HG02623 (cell line): Measurements from ENCODE around the gene BICDL2.

Source experiments
- ATAC-seq: cut with Tn5 transposase; IDR thresholded peaks from one replicate; pipeline ENCODE4 v1.9.1; 2021; ENCODE audit warnings: moderate library complexity; ENCODE audit not compliant: unreplicated experiment

The BICDL2 gene

GRCh38 chr16:3026003-3026378 is 10.8 kb downstream of the BICDL2 start:
- ATAC-seq = no peak

DNA sequence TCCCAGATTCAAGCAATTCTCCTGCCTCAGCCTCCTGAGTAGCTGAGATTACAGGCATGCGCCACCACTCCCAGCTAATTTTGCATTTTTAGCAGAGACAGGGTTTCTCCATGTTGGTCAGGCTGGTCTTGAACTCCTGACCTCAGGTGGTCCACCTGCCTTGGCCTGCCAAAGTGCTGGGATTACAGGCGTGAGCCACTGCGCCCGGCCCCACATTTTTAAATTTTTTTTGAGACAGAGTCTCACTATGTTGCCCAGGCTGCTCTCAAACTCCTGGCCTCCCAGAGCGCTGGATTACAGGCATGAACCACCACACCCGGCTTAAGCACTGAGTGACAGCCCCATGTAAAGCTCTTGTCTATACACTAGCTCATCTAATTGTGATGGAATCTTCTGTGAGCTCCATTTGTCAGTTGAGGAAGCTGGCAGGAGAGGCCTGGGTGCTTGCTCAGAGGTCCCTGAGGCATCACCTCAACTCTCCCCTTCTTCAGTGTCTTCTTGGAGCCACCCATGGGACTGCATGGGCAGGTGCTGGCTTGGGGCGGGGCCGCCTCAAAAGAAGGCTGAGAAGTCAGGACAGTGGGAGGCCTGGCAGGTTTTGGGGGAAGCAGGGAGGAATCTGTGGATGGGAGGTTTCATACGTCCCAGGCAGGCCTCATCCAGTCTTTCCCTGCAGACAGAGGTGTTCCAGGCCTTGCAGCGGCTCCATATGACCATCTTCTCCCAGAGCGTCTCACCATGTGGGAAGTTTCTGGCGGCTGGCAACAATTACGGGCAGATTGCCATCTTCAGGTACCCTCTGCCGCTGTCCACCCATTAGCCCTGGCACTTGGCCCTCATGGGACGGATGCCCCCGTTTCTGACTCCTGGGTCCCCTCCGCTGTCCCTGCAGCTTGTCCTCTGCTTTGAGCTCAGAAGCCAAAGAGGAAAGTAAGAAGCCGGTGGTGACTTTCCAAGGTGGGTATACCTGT is 11.4 kb downstream of the BICDL2 start:
- no peak for ATAC-seq

DNA sequence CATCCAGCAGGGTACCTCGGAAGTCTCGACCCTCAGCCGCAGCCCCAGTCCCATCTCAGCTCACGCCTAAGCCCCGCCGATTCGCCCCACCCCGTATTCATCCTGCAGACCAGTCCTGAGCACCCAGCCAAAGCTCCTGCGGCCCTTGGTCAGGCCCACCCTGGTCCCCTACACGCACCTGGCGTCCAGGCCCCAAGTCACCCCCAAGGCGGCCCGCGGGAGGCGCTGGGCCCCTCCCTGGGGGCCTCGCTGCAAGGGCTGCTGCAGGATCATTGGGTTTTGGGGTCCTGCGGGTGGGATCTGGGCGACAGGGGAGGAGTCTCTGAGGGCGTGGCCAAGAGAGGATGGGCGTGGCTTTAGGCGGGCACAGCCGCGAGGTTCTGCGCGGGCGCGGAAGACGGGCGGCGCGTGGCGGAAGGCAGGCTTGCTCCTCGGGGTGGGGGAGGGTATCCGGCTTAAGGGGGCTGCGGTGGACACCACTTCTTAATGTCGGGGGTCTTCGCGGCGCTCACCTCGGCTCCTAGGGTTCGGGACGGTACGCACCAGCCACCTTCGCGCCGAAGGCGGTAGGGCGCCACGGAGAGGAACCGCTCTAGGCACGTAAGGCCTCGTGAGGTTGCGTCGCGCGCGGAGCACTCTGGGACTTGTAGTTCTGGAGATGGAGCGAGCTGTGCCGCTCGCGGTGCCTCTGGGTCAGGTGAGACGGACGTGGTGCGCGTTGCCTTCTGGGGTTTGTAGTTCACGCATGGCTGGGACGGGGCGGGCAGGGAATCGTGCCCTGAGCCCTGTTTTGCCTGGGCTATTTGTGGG is 12.9 kb downstream of the BICDL2 start, which contains the start of the genes HCFC1R1 and THOC6:
Gene HCFC1R1 (minus strand): TSS at position 274 of the 810 bp plus-strand sequence. CDS start 1 bp downstream, at position 273.
Gene THOC6 (plus strand): TSS at position 367 of the 810 bp plus-strand sequence. CDS start 292 bp downstream, at position 659.
- ATAC-seq = peak; percentile 72

DNA sequence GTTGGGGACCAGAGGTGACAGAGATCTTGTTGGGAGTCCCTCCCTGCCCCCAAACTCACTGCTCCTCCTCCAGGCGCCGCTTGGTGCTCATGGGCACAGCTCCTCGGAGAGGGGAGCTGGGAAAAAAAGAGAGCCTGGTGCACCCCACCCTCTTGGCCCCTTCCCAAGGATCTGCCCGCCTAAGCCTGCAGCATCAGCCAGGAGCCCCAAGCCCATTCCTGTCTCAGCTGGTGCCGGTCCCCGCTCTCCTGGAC is 13.4 kb downstream of the BICDL2 start:
- ATAC-seq = no peak

- no peak for ATAC-seq
Observed at GRCh38 chr16:3022684-3023414, 13.9 kb downstream of the BICDL2 start.

DNA sequence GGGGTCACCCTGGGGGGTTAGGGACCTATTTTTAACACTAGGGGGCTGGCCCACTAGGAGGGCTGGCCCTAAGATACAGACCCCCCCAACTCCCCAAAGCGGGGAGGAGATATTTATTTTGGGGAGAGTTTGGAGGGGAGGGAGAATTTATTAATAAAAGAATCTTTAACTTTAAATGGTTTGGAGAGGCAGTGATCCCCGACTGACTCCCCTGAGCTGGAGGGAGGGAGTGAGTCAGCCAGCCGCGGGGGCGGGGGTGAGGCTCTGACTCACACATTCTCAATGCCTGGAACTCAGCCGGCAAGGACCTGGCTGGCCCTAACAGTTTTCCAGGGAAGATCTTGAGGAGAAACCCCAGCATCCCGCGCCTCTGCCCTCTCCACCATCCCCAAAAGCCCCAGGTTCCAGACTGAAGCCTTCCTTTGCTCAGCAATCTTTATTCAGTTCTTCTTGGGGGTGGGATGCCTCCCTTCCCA is 14.5 kb downstream of the BICDL2 start:
- ATAC-seq = no peak

DNA sequence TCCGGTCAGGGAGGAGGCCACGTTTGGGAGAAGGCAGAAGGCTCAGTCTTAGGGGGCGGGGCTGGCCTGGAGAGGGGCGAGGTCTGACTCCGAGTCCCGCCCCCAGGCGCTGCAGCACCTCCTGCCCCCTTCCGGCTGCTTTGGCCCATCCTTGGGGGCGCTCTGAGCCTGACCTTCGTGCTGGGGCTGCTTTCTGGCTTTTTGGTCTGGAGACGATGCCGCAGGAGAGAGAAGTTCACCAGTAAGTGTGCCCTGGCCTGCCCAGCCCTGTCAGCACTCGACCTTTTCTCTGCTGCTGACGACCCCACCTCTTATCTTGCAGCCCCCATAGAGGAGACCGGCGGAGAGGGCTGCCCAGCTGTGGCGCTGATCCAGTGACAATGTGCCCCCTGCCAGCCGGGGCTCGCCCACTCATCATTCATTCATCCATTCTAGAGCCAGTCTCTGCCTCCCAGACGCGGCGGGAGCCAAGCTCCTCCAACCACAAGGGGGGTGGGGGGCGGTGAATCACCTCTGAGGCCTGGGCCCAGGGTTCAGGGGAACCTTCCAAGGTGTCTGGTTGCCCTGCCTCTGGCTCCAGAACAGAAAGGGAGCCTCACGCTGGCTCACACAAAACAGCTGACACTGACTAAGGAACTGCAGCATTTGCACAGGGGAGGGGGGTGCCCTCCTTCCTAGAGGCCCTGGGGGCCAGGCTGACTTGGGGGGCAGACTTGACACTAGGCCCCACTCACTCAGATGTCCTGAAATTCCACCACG is 15.1 kb downstream of the BICDL2 start:
- no peak for ATAC-seq

GRCh38 chr16:3020604-3021448 is 15.9 kb downstream of the BICDL2 start:
- no peak for ATAC-seq

- ATAC-seq = no peak
Observed at GRCh38 chr16:3020247-3020603, 16.5 kb downstream of the BICDL2 start, which contains the start of gene TNFRSF12A. TSS of gene TNFRSF12A (plus strand) at chr16:3020368. CDS start at chr16:3020398, 30 bp downstream.

- ATAC-seq = no peak
Observed at GRCh38 chr16:3019594-3020246, 17.0 kb downstream of the BICDL2 start.

GRCh38 chr16:3017794-3018506 is 18.8 kb downstream of the BICDL2 start, which contains the start of gene CLDN6:
TSS of gene CLDN6 (minus strand) at chr16:3018183. CDS start at chr16:3016021, 2,162 bp downstream.
- no peak for ATAC-seq

DNA sequence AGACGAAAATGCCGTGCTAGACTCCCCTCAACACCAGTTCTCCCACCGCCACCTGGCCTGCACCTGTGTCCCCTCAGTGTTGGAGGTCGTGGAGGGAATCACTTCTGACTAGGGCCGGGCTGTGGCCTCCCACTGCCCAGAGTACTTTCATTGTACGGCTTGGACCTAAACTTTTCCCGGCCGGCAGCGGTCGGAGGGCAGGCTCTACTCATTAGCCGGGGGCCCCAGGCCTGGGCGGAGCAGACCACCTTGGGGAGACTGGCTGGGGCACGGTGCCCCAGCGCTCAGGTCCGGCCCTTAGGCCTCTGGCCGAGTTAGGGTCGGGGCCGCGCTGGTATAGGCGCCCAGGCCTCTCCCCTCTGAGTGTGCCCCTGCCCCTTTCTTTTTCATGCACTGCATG is 19.4 kb downstream of the BICDL2 start:
- ATAC-seq = no peak

DNA sequence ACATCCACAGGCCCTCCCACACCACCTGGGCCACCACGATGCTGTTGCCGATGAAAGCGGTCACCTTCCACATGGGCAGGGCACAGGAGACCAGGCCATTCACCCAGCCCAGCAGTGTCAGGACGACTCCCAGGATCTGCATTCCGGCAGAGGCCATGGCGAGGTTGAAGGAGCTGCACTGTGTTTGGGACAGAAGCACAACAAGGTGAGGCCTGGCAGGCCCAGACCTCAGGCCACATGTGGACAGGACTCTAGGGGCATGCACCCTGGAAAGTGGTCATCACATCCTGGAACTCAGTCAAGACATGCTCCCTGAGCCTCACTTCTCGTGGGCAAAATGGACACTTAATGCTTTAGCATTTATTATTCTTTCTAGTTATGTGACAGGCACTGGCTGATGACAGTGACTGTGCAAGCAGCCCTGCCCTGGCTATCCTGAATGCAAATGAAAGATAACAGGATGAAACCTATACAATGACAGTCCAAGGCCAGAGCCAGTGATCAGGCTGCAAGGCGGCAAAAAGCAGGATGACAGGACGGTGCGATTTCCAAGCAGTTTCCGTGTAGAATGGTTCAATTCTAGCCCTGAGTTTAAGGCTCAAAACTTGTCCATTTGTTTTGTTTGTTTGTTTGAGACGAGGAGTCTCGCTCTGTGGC is 20.8 kb downstream of the BICDL2 start:
- no peak for ATAC-seq

- ATAC-seq = no peak
Observed at GRCh38 chr16:3014971-3015370, 21.8 kb downstream of the BICDL2 start.

GRCh38 chr16:3013998-3014690 is 22.6 kb downstream of the BICDL2 start:
- ATAC-seq = no peak

- ATAC-seq = no peak
Observed at GRCh38 chr16:3013491-3013951, 23.2 kb downstream of the BICDL2 start.
